Chondrocyte (in vitro differentiated cells): ENCODE results near the gene ADAMTSL4. TPM values are rescaled to one million over a fixed set of nuclear protein-coding genes. Genes with fewer than 3 reads are reported as not detected.

Experiments used
- DNase-seq: peaks from one replicate; pipeline ENCODE4 v3.0.0; 2021; ENCODE audit warnings: mixed read lengths, low spot score
- H3K27ac Mint-ChIP-seq: one replicate; pipeline ENCODE4 v1.8.0; 2021; ENCODE audit warnings: mild to moderate bottlenecking, moderate library complexity, mixed read lengths; ENCODE audit not compliant: unreplicated experiment
- H3K27me3 Mint-ChIP-seq: 2 replicates; pipeline ENCODE4 v1.8.0; 2021; ENCODE audit warnings: low read depth, mixed read lengths
- H3K36me3 Mint-ChIP-seq: 2 replicates; pipeline ENCODE4 v1.8.0; 2021; ENCODE audit warnings: low read depth, mixed read lengths
- H3K4me1 Mint-ChIP-seq: 2 replicates; pipeline ENCODE4 v1.8.0; 2021; ENCODE audit warnings: low read depth, mild to moderate bottlenecking, mixed read lengths
- H3K4me3 Mint-ChIP-seq: one replicate; pipeline ENCODE4 v1.8.0; 2021; ENCODE audit warnings: mild to moderate bottlenecking, moderate library complexity, mixed read lengths; ENCODE audit not compliant: unreplicated experiment
- H3K9me3 Mint-ChIP-seq: 2 replicates; pipeline ENCODE4 v1.8.0; 2021; ENCODE audit warnings: low read depth, mixed read lengths
- total RNA-seq: library from RNA; stranded (reverse); gene quantifications from 3 replicates; pipeline ENCODE4 v1.2.1, GENCODE V29; 2021
- TF ChIP-seq, protein P1 (sequence below): fragments of 200-600 bp; sonication (generic); IDR thresholded peaks from 2 replicates; pipeline ENCODE4 v1.5.0; 2021; ENCODE audit warnings: antibody characterized with exemption, mild to moderate bottlenecking, moderate library complexity

ADAMTSL4 gene
- total RNA-seq, 1 donor from 2014 or later = 5.7 TPM

- no peak overlapping the region for H3K27ac Mint-ChIP-seq
Observed at GRCh38 chr1:150528196-150528595, 21.0 kb upstream of the ADAMTSL4 start.

DNA sequence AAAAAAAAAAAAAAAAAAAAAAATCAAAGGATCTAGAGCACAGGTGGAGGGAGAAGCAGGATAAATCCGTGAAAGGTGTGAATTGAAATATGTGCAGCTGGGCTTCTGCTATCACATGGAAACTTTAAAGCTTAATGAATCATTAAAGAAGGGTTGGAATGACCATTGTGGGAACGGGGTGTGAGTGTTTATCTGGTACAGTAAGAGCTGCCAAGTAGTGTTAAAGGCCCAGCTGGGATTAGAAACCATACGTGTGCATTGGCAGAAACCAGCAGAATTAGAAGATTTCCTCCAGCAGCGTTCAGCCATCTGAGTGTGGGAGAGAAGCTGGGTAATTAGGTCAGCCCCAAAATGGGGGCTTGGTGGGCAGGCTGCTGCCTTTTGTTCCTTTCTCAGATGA is 20.2 kb upstream of the ADAMTSL4 start:
- Mint-ChIP-seq H3K36me3 (no peaks in the 10 kb centered on the region), H3K9me3 (no peaks in the 10 kb centered on the region), H3K27ac (no peak overlapping the region), H3K27me3 (no peaks in the 10 kb centered on the region), H3K4me1 (peaks cover 16% of the 10 kb centered on the region), H3K4me3 (no peak overlapping the region)
- DNase-seq = no peak
- TF ChIP-seq, protein P1, sequence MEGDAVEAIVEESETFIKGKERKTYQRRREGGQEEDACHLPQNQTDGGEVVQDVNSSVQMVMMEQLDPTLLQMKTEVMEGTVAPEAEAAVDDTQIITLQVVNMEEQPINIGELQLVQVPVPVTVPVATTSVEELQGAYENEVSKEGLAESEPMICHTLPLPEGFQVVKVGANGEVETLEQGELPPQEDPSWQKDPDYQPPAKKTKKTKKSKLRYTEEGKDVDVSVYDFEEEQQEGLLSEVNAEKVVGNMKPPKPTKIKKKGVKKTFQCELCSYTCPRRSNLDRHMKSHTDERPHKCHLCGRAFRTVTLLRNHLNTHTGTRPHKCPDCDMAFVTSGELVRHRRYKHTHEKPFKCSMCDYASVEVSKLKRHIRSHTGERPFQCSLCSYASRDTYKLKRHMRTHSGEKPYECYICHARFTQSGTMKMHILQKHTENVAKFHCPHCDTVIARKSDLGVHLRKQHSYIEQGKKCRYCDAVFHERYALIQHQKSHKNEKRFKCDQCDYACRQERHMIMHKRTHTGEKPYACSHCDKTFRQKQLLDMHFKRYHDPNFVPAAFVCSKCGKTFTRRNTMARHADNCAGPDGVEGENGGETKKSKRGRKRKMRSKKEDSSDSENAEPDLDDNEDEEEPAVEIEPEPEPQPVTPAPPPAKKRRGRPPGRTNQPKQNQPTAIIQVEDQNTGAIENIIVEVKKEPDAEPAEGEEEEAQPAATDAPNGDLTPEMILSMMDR = no peak

More at GRCh38 chr1:150528196-150528595, 21.0 kb upstream of the ADAMTSL4 start:
- Mint-ChIP-seq H3K36me3 (no peaks in the 10 kb centered on the region), H3K4me3 (no peak overlapping the region), H3K4me1 (peaks cover 16% of the 10 kb centered on the region), H3K27me3 (no peaks in the 10 kb centered on the region), H3K9me3 (no peaks in the 10 kb centered on the region)
- TF ChIP-seq, protein P1 = no peak
- DNase-seq = no peak

GRCh38 chr1:150530491-150531159 is 18.6 kb upstream of the ADAMTSL4 start:
- Mint-ChIP-seq H3K36me3 (no peaks in the 10 kb centered on the region), H3K4me3 (no peak overlapping the region), H3K27me3 (no peaks in the 10 kb centered on the region), H3K27ac (no peak overlapping the region), H3K4me1 (peaks cover 19% of the 10 kb centered on the region), H3K9me3 (no peaks in the 10 kb centered on the region)
- DNase-seq = no peak
- TF ChIP-seq, protein P1 = no peak

- Mint-ChIP-seq H3K4me3 (no peak overlapping the region), H3K27me3 (no peaks in the 10 kb centered on the region), H3K9me3 (no peaks in the 10 kb centered on the region), H3K36me3 (no peaks in the 10 kb centered on the region), H3K4me1 (peaks cover 30% of the 10 kb centered on the region), H3K27ac (no peak overlapping the region)
- TF ChIP-seq, protein P1 = peak; percentile 34
- DNase-seq = no peak
Observed at GRCh38 chr1:150532860-150533259, 16.3 kb upstream of the ADAMTSL4 start.

GRCh38 chr1:150534002-150534401 is 15.2 kb upstream of the ADAMTSL4 start:
- Mint-ChIP-seq H3K4me1 (peaks cover 35% of the 10 kb centered on the region), H3K27me3 (no peaks in the 10 kb centered on the region), H3K4me3 (no peak overlapping the region), H3K27ac (no peak overlapping the region), H3K9me3 (no peaks in the 10 kb centered on the region), H3K36me3 (no peaks in the 10 kb centered on the region)
- TF ChIP-seq, protein P1 = no peak
- no peak for DNase-seq
